ENCODE results near the gene PTAFR. TPM values are rescaled to one million over a fixed set of nuclear protein-coding genes. Genes with fewer than 3 reads are reported as not detected.

Gene PTAFR
- total RNA-seq, 2 donors from 2014 or later: 0.58 to 0.77 TPM

DNA sequence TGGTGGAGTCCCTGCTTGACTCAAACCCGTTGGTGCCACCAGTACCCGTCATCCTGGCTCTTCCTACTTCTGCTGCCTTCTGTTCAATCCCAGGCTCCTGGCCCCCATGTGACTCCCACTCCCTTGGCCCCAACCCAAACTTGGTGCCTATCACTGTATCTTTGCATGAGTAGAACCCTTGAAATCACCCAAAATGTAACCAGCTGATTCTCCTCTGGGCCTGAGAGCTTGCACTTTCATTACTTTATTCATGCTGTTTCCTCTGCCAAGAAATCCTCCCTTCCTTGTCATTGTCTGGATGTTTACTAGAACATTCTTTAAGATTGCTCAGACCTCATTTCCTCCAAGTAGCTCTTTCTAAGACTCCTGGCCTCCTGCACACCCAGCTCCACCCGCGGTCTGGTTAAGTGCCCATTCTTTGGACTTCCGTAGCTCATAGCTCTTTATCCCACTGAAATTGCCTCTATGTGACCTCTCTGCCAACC lies 15.7 kb downstream of the PTAFR start:
- WGBS, 2 experiments (ENCODE audit: insufficient coverage in 1 of 2, insufficient read length in 1 of 2): 95 to 97% methylated on average over 4 to 5 of the region's 5 CpGs
- H3K4me3 Mint-ChIP-seq: no peak overlapping the region
- no peak overlapping the region for H3K27ac Mint-ChIP-seq
- TF ChIP-seq CTCF (conservative IDR thresholded peaks at IDR 0.05): no peak
- H3K27me3 Mint-ChIP-seq (ENCODE audit: insufficient read depth): no peaks in the 10 kb centered on the region
- H3K9me3 Mint-ChIP-seq: peaks cover 2% of the 10 kb centered on the region
- Histone ChIP-seq H3K9me3 (ENCODE audit: control insufficient read depth, low read length) (no peaks in the 10 kb centered on the region), H3K36me3 (ENCODE audit: control insufficient read depth, insufficient read depth, low read length) (no peaks in the 10 kb centered on the region), H3K4me1 (ENCODE audit: control insufficient read depth, insufficient read depth, low read length) (peaks cover 8% of the 10 kb centered on the region), H3K9ac (ENCODE audit: extremely low read depth, low read length, poor library complexity, severe bottlenecking) (no peak overlapping the region), H3K27me3 (ENCODE audit: control insufficient read depth, insufficient read depth, low read length, poor library complexity, severe bottlenecking) (no peaks in the 10 kb centered on the region), H3K4me3 (ENCODE audit: low read length) (no peak overlapping the region), H3K27ac (ENCODE audit: low read depth, low read length) (no peak overlapping the region)
- no peak for DNase-seq
- no peaks in the 10 kb centered on the region for H3K36me3 Mint-ChIP-seq (ENCODE audit: low read depth)
- H3K4me1 Mint-ChIP-seq: peaks cover 15% of the 10 kb centered on the region

DNA sequence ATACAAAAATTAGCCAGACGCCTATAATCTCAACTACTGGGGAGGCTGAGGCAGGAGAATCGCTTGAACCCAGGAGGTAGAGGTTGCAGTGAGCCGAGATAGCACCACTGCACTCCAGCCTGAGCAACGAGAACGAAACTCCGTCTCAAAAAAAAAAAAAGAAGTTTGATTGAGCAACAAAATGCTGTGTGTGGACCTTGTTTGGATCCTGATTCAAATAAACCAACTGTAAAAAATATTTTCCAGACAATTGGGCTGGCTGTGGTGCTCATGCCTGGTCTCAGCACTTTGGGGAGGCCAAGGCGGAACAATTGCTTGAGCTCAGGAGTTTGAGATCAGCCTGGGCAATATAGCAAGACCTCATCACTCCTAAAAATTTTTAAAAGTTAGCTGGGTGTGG lies 16.8 kb downstream of the PTAFR start:
- Mint-ChIP-seq H3K27ac (no peak overlapping the region), H3K36me3 (ENCODE audit: low read depth) (no peaks in the 10 kb centered on the region), H3K9me3 (no peaks in the 10 kb centered on the region), H3K4me1 (peaks cover 15% of the 10 kb centered on the region), H3K27me3 (ENCODE audit: insufficient read depth) (no peaks in the 10 kb centered on the region), H3K4me3 (no peak overlapping the region)
- DNase-seq: no peak
- Histone ChIP-seq H3K27me3 (ENCODE audit: control insufficient read depth, insufficient read depth, low read length, poor library complexity, severe bottlenecking) (no peaks in the 10 kb centered on the region), H3K4me3 (ENCODE audit: low read length) (no peak overlapping the region), H3K9me3 (ENCODE audit: control insufficient read depth, low read length) (no peaks in the 10 kb centered on the region), H3K27ac (ENCODE audit: low read depth, low read length) (no peak overlapping the region), H3K4me1 (ENCODE audit: control insufficient read depth, insufficient read depth, low read length) (peaks cover 8% of the 10 kb centered on the region), H3K36me3 (ENCODE audit: control insufficient read depth, insufficient read depth, low read length) (no peaks in the 10 kb centered on the region), H3K9ac (ENCODE audit: extremely low read depth, low read length, poor library complexity, severe bottlenecking) (no peak overlapping the region)
- WGBS, 2 experiments (ENCODE audit: insufficient coverage in 1 of 2, insufficient read length in 1 of 2): 84 to 96% methylated on average over 7 of the region's 7 CpGs
- TF ChIP-seq CTCF (conservative IDR thresholded peaks at IDR 0.05): no peak

DNA sequence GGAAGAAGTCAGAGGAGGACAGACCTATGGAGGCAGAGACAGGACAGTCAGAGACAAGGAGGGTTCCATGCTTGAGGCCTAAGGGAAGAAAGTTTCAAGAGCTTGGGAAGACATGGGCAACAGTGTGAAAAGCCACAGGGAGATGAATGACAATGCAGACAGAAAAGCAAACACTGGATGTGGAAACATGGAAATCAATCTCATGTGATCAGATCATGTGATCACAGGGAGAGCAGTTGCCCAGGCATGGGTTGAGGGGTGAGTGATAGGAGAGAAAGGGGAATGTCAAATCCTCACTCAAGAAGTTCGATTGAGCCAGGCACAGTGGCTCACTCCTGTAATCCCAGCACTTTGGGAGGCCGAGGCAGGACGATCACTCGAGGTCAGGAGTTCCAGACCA lies 17.2 kb downstream of the PTAFR start:
- no peak overlapping the region for H3K4me3 Mint-ChIP-seq
- H3K27me3 Mint-ChIP-seq (ENCODE audit: insufficient read depth): no peaks in the 10 kb centered on the region
- no peaks in the 10 kb centered on the region for H3K9me3 Mint-ChIP-seq
- no peak overlapping the region for H3K27ac ChIP-seq (ENCODE audit: low read depth, low read length)
- no peak overlapping the region for H3K9ac ChIP-seq (ENCODE audit: extremely low read depth, low read length, poor library complexity, severe bottlenecking)
- no peak overlapping the region for H3K4me3 ChIP-seq (ENCODE audit: low read length)
- no peaks in the 10 kb centered on the region for H3K36me3 ChIP-seq (ENCODE audit: control insufficient read depth, insufficient read depth, low read length)
- peaks cover 15% of the 10 kb centered on the region for H3K4me1 Mint-ChIP-seq
- H3K4me1 ChIP-seq (ENCODE audit: control insufficient read depth, insufficient read depth, low read length): peaks cover 8% of the 10 kb centered on the region
- no peak overlapping the region for H3K27ac Mint-ChIP-seq
- no peaks in the 10 kb centered on the region for H3K27me3 ChIP-seq (ENCODE audit: control insufficient read depth, insufficient read depth, low read length, poor library complexity, severe bottlenecking)
- WGBS, 2 experiments (ENCODE audit: insufficient coverage in 1 of 2, insufficient read length in 1 of 2): 91 to 92% methylated on average over 4 of the region's 4 CpGs
- no peak for TF ChIP-seq CTCF (conservative IDR thresholded peaks at IDR 0.05)
- no peak for DNase-seq
- H3K36me3 Mint-ChIP-seq (ENCODE audit: low read depth): no peaks in the 10 kb centered on the region
- H3K9me3 ChIP-seq (ENCODE audit: control insufficient read depth, low read length): no peaks in the 10 kb centered on the region

Data from endodermal cell (in vitro differentiated cells).